HL-60/S4 treated with retinoic acid at 250 ng/mL for 4 days and 3 days (cell line): ENCODE results near the gene PEAK3.

Experiments used
- in situ Hi-C: fragments of 300-500 bp; cut with MboI; formaldehyde crosslinking; loops from 2 replicates; pipeline ENCODE4 v1.7.0; 2022; ENCODE audit warnings: low sequenced_read_pairs

The PEAK3 gene

DNA sequence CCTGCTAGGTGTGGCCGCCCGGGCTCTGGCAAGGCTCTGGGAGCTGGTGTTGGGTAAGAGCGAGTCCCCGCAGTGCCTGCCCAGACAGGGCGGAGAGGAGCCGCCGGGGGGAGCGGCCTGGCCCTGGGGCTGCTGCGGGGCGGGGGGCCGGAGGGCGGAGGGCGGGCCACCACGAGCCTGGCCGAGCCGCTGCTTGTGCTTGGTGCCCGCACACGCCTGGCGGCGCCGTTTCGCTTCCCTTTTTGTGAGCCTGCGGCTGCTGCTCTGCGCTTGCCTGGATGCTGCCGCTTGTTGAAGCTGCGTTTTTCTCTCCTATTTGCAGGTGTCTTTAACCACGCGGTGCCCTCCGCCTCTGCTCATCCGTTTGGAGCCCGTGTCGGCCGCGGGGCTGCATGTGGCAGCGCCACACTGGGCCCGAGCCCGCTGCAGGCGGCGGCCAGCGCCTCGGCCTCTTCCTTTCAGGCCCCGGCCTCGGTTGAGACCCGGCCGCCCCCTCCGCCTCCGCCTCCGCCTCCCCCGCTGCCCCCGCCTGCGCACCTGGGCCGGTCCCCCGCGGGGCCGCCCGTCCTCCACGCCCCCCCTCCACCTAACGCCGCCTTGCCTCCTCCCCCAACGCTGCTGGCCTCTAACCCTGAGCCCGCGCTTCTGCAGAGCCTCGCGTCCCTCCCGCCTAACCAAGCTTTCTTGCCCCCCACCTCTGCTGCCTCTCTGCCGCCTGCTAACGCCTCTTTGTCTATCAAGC, 54.4 kb downstream of the PEAK3 start:
- in situ Hi-C loops = no loop called here

DNA sequence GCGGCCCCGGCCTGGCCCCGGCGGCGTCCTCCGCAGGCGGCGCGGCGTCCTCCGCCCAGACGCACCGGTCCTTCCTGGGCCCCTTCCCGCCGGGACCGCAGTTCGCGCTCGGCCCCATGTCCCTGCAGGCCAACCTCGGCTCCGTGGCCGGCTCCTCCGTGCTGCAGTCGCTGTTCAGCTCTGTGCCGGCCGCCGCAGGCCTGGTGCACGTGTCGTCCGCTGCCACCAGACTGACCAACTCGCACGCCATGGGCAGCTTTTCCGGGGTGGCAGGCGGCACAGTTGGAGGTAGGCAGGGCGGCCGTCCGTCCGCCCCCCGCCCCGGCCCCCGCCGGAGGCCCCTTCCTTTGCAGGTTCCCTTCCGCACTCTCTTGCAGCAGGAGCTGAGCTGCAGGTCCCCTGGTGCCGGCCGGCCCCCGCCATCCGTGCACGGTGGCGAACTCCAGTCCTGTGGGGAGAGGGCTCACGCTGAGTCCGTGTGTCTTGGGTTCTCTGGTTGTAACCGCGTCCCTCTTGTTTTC, 55.1 kb downstream of the PEAK3 start:
- in situ Hi-C loops = no loop called here

DNA sequence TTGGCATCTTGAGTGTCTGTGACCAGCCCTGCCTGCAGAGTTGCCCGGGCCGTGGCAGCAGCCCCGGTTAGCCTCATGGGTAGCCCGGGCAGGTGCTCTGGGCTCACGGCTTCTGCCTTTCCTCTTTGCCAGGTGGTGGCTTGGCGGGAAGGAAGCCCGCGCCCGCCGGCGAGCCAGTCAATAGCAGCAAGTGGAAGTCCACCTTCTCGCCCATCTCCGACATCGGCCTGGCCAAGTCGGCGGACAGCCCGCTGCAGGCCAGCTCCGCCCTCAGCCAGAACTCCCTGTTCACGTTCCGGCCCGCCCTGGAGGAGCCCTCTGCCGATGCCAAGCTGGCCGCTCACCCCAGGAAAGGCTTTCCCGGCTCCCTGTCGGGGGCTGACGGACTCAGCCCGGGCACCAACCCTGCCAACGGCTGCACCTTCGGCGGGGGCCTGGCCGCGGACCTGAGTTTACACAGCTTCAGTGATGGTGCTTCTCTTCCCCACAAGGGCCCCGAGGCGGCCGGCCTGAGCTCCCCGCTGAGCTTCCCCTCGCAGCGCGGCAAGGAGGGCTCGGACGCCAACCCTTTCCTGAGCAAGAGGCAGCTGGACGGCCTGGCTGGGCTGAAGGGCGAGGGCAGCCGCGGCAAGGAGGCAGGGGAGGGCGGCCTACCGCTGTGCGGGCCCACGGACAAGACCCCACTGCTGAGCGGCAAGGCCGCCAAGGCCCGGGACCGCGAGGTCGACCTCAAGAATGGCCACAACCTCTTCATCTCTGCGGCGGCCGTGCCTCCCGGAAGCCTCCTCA, 55.7 kb downstream of the PEAK3 start:
- in situ Hi-C loops = no loop called here

DNA sequence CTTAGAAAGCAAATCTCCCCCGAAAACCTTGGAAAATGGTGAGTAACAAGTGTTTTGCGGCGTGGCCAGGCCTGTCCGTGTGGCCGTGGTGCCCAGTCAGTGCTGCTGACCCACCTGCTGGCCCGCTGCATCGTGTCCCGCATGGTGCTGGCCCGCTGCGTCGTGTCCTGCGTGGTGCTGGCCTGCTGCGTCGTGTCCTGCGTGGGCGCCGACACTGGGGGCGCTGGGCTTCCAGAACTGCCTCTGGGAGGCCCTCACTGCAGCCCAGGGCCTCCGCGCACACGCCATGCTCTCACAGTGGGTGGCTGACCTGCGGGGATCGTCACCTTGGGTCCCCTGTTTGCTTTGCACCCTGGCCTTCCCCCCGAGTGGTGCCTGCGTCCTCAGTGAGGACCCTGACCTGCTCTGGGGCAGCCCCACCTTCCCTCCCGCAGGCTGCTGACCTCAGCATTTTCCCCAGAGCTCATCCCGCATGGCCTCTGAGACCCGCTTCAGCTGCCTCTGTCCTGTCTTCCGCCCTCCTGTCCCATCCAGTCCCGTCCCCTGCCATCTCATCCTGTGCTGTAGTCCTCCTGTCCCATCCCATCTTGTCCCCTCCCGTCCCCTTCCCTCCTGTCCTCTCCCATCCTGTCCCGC, 56.4 kb downstream of the PEAK3 start:
- in situ Hi-C loops = no loop called here

DNA sequence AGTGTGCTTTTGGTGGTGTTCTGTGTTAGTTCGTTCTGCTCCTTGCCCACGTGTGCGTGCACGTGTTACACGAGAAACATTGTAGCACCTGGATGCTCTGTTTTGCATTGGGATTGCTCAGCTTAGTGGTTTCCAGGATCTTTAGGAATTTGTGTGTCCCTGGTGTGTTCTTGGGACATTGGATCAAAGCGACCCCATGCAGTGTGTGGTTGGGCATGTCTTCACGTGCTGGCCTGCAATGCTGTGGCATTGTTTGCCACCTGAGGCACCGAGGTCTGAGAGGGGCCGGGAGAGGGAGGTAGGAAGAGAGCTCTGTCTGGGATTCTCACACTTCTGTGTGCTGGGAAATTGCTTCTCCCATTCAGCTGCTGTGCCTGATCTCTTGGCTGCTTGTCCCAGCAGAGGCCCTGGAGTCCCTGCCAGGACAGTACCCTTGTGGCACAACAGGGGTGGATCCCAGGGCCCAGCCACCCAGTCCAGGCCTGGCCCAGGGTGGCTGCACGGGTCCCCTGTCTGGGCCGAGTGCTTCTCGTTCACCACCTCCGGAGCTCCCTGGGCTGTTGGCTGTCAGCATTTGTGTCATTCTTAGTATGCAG, 57.1 kb downstream of the PEAK3 start:
- in situ Hi-C loops = no loop called here
